Liver (tissue), 9 donors: ENCODE measurements around the gene DSG3. TPM values are rescaled to one million over a fixed set of nuclear protein-coding genes. Genes with fewer than 3 reads are reported as not detected.

Experiments used
- DNase-seq: peaks from one replicate; pipeline ENCODE4 v3.0.0-alpha.2; 2017; ENCODE audit warnings: low spot score
- H3K27ac ChIP-seq, 2 donors: one replicate each; pipeline ENCODE4 v1.7.0; 2013; ENCODE audit warnings: inconsistent platforms in 2 of 2, low read length in 2 of 2, control low read depth in 1 of 2, low read depth in 1 of 2, mild to moderate bottlenecking in 1 of 2
- H3K27me3 ChIP-seq, 4 donors: one replicate each; pipeline versions ENCODE4 v1.6.1 to v1.7.0; 2013; ENCODE audit warnings: low read length in 3 of 4, inconsistent platforms in 1 of 4, mild to moderate bottlenecking in 1 of 4, moderate library complexity in 1 of 4; ENCODE audit not compliant: control insufficient read depth in 4 of 4, insufficient read depth in 4 of 4
- H3K36me3 ChIP-seq, 4 donors: one replicate each; pipeline versions ENCODE4 v1.6.1 to v1.7.0; 2013; ENCODE audit warnings: low read length in 3 of 4, mild to moderate bottlenecking in 3 of 4, low read depth in 1 of 4, moderate library complexity in 1 of 4; ENCODE audit not compliant: control insufficient read depth in 4 of 4, insufficient read depth in 3 of 4
- H3K4me1 ChIP-seq, 4 donors: one replicate each; pipeline versions ENCODE4 v1.6.1 to v1.7.0; 2013; ENCODE audit warnings: low read length in 3 of 4, mild to moderate bottlenecking in 3 of 4, moderate library complexity in 1 of 4; ENCODE audit not compliant: control insufficient read depth in 4 of 4, insufficient read depth in 4 of 4
- H3K4me3 ChIP-seq, 3 donors: one replicate each; pipeline versions ENCODE4 v1.6.1 to v1.7.0; 2013; ENCODE audit warnings: low read length in 3 of 3, control low read depth in 1 of 3, low read depth in 1 of 3, mild to moderate bottlenecking in 1 of 3
- H3K9ac ChIP-seq, 2 donors: one replicate each; pipeline ENCODE4 v1.7.0; 2013; ENCODE audit warnings: low read length in 2 of 2, mild to moderate bottlenecking in 2 of 2, moderate library complexity in 2 of 2, control low read depth in 1 of 2, low read depth in 1 of 2
- H3K9me3 ChIP-seq, 4 donors: one replicate each; pipeline versions ENCODE4 v1.6.1 to v1.7.0; 2013; ENCODE audit warnings: low read length in 3 of 4; ENCODE audit not compliant: control insufficient read depth in 4 of 4
- EGR1 ChIP-seq, 2 donors: IDR thresholded peaks; 2 replicates each; pipeline ENCODE4 v1.6.1; 2016 to 2018; ENCODE audit warnings: antibody characterized with exemption in 2 of 2, low read depth in 2 of 2
- FOXA1 ChIP-seq: IDR thresholded peaks from 2 replicates; pipeline ENCODE4 v1.6.1; 2016; ENCODE audit warnings: antibody characterized with exemption
- FOXA2 ChIP-seq: IDR thresholded peaks from 2 replicates; pipeline ENCODE4 v1.6.1; 2016; ENCODE audit warnings: antibody characterized with exemption
- GABPA ChIP-seq, 2 donors: IDR thresholded peaks in 1 of 2; conservative IDR thresholded peaks in 1 of 2; 2 replicates each; pipeline ENCODE4 v1.6.1; 2016; ENCODE audit warnings: antibody characterized with exemption in 2 of 2, mild to moderate bottlenecking in 1 of 2, moderate library complexity in 1 of 2
- HNF4A ChIP-seq, 2 donors: conservative IDR thresholded peaks; 2 replicates each; pipeline ENCODE4 v1.6.1; 2016; ENCODE audit warnings: antibody characterized with exemption in 2 of 2, mild to moderate bottlenecking in 2 of 2
- HNF4G ChIP-seq: IDR thresholded peaks from 2 replicates; pipeline ENCODE4 v1.6.1; 2016; ENCODE audit warnings: antibody characterized with exemption
- JUND ChIP-seq, 2 donors: IDR thresholded peaks; 2 replicates each; pipeline ENCODE4 v1.6.1; 2016; ENCODE audit warnings: antibody characterized with exemption in 2 of 2
- NR2F2 ChIP-seq: IDR thresholded peaks from 2 replicates; pipeline ENCODE4 v1.6.1; 2016; ENCODE audit warnings: antibody characterized with exemption
- RAD21 ChIP-seq, 2 donors: IDR thresholded peaks; 2 replicates each; pipeline ENCODE4 v1.6.1; 2016; ENCODE audit warnings: antibody characterized with exemption in 2 of 2, mild to moderate bottlenecking in 2 of 2
- RXRA ChIP-seq, 2 donors: IDR thresholded peaks; 2 replicates each; pipeline ENCODE4 v1.6.1; 2017 to 2018; ENCODE audit warnings: antibody characterized with exemption in 2 of 2, mild to moderate bottlenecking in 1 of 2
- SP1 ChIP-seq: IDR thresholded peaks from 2 replicates; pipeline ENCODE4 v1.6.1; 2018; ENCODE audit warnings: antibody characterized with exemption, mild to moderate bottlenecking
- TAF1 ChIP-seq: conservative IDR thresholded peaks from 2 replicates; pipeline ENCODE4 v1.6.1; 2016; ENCODE audit warnings: antibody characterized with exemption, mild to moderate bottlenecking
- YY1 ChIP-seq: IDR thresholded peaks from 2 replicates; pipeline ENCODE4 v1.6.1; 2016; ENCODE audit warnings: antibody characterized with exemption, mild to moderate bottlenecking
- WGBS: extraction: QIAGEN DNeasy Blood & Tissue Kit; methylation state at CpG from one replicate; pipeline ENCODE4 v1.1.7; 2013; 5-methylcytosine and 5-hydroxymethylcytosine counted together
- polyA plus RNA-seq, 2 donors: library from polyadenylated mRNA; stranded (reverse) in 1 of 2; unstranded in 1 of 2; fragments of 200-250 nt in 1 of 2; fragments of >200 nt in 1 of 2; fragmentation: Nextera tagmentation in 1 of 2; extraction: Ambion mirVana in 1 of 2; gene quantifications; one replicate each; pipeline versions ENCODE4 v1.2.1 to v1.2.3, GENCODE V29; 2013 to 2015
- total RNA-seq, 2 donors: library from RNA; depleted of rRNA; stranded (reverse); fragments of >200 nt; gene quantifications; one replicate each; pipeline ENCODE4 v1.2.3, GENCODE V29; 2014
- TF ChIP-seq, protein P1 (sequence below): fragments of 150-350 bp; IDR thresholded peaks from 2 replicates; pipeline ENCODE4 v1.5.1; 2017; ENCODE audit warnings: improper control_type of control experiment, low read depth, low read length; ENCODE audit not compliant: missing input control
- TF ChIP-seq, protein P2 (sequence below): IDR thresholded peaks from 2 replicates; pipeline ENCODE4 v1.6.1; 2016; ENCODE audit warnings: antibody characterized with exemption
- TF ChIP-seq, protein P3 (sequence below): IDR thresholded peaks from 2 replicates; pipeline ENCODE4 v1.6.1; 2016; ENCODE audit warnings: antibody characterized with exemption, mild to moderate bottlenecking
- TF ChIP-seq, protein P4 (sequence below): IDR thresholded peaks from 2 replicates; pipeline ENCODE4 v1.6.1; 2016; ENCODE audit warnings: antibody characterized with exemption
- TF ChIP-seq, protein P5 (sequence below): IDR thresholded peaks from 2 replicates; pipeline ENCODE4 v1.6.1; 2016; ENCODE audit warnings: antibody characterized with exemption
- donor health status: healthy.
- donor health status: healthy.
- donor health status: healthy.
- donor health status: healthy.
- donor health status: healthy.

Gene DSG3
- total and polyA plus RNA-seq, 4 donors, result not detected

DNA sequence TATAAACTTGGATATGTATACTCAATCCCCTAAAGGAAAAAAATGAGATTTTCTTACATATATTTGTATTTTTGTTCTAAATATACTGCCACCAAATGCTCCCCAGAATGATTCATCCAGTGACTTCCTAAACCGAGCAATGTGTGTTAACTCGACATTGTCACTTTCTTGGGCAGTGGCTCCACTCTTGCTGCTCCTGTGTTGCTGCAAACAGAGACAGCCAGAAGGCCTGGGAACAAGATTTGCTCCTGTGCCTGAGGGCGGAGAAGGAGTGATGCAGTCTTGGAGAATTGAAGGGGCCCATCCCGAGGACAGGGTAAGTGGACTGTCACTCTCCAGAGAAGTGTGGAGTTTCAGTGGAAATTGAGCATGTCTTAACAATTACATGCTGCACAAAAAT is 38.3 kb upstream of the DSG3 start:
- WGBS, result 84% methylated on average over 4 of the region's 4 CpGs
- H3K4me3 ChIP-seq, result no peak overlapping the region
- DNase-seq, result no peak
- TF ChIP-seq SP1 (no peak), FOXA2 (no peak), NR2F2 (no peak), EGR1 (IDR thresholded peaks at IDR 0.05; ENCODE audit: low read depth in 2 of 2) (no peak), GABPA (IDR thresholded peaks at IDR 0.05 in 1 of 2, conservative IDR thresholded peaks at IDR 0.05 in 1 of 2) (no peak), HNF4A (conservative IDR thresholded peaks at IDR 0.05) (no peak), RXRA (IDR thresholded peaks at IDR 0.05) (no peak), RAD21 (IDR thresholded peaks at IDR 0.05) (no peak), HNF4G (no peak), YY1 (no peak), TAF1 (no peak), JUND (IDR thresholded peaks at IDR 0.05) (no peak), FOXA1 (no peak)
- TF ChIP-seq, protein P1, sequence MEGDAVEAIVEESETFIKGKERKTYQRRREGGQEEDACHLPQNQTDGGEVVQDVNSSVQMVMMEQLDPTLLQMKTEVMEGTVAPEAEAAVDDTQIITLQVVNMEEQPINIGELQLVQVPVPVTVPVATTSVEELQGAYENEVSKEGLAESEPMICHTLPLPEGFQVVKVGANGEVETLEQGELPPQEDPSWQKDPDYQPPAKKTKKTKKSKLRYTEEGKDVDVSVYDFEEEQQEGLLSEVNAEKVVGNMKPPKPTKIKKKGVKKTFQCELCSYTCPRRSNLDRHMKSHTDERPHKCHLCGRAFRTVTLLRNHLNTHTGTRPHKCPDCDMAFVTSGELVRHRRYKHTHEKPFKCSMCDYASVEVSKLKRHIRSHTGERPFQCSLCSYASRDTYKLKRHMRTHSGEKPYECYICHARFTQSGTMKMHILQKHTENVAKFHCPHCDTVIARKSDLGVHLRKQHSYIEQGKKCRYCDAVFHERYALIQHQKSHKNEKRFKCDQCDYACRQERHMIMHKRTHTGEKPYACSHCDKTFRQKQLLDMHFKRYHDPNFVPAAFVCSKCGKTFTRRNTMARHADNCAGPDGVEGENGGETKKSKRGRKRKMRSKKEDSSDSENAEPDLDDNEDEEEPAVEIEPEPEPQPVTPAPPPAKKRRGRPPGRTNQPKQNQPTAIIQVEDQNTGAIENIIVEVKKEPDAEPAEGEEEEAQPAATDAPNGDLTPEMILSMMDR, result no peak
- TF ChIP-seq, protein P2, sequence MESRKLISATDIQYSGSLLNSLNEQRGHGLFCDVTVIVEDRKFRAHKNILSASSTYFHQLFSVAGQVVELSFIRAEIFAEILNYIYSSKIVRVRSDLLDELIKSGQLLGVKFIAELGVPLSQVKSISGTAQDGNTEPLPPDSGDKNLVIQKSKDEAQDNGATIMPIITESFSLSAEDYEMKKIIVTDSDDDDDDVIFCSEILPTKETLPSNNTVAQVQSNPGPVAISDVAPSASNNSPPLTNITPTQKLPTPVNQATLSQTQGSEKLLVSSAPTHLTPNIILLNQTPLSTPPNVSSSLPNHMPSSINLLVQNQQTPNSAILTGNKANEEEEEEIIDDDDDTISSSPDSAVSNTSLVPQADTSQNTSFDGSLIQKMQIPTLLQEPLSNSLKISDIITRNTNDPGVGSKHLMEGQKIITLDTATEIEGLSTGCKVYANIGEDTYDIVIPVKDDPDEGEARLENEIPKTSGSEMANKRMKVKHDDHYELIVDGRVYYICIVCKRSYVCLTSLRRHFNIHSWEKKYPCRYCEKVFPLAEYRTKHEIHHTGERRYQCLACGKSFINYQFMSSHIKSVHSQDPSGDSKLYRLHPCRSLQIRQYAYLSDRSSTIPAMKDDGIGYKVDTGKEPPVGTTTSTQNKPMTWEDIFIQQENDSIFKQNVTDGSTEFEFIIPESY, result no peak
- TF ChIP-seq, protein P3, sequence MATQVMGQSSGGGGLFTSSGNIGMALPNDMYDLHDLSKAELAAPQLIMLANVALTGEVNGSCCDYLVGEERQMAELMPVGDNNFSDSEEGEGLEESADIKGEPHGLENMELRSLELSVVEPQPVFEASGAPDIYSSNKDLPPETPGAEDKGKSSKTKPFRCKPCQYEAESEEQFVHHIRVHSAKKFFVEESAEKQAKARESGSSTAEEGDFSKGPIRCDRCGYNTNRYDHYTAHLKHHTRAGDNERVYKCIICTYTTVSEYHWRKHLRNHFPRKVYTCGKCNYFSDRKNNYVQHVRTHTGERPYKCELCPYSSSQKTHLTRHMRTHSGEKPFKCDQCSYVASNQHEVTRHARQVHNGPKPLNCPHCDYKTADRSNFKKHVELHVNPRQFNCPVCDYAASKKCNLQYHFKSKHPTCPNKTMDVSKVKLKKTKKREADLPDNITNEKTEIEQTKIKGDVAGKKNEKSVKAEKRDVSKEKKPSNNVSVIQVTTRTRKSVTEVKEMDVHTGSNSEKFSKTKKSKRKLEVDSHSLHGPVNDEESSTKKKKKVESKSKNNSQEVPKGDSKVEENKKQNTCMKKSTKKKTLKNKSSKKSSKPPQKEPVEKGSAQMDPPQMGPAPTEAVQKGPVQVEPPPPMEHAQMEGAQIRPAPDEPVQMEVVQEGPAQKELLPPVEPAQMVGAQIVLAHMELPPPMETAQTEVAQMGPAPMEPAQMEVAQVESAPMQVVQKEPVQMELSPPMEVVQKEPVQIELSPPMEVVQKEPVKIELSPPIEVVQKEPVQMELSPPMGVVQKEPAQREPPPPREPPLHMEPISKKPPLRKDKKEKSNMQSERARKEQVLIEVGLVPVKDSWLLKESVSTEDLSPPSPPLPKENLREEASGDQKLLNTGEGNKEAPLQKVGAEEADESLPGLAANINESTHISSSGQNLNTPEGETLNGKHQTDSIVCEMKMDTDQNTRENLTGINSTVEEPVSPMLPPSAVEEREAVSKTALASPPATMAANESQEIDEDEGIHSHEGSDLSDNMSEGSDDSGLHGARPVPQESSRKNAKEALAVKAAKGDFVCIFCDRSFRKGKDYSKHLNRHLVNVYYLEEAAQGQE, result no peak
- TF ChIP-seq, protein P4, sequence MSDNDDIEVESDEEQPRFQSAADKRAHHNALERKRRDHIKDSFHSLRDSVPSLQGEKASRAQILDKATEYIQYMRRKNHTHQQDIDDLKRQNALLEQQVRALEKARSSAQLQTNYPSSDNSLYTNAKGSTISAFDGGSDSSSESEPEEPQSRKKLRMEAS, result no peak
- TF ChIP-seq, protein P5, sequence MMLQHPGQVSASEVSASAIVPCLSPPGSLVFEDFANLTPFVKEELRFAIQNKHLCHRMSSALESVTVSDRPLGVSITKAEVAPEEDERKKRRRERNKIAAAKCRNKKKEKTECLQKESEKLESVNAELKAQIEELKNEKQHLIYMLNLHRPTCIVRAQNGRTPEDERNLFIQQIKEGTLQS, result no peak
- H3K36me3 ChIP-seq, result no peaks in the 10 kb centered on the region
- no peak overlapping the region for H3K27ac ChIP-seq
- no peaks in the 10 kb centered on the region for H3K9me3 ChIP-seq
- H3K9ac ChIP-seq, result no peak overlapping the region
- H3K4me1 ChIP-seq, result no peaks in the 10 kb centered on the region
- H3K27me3 ChIP-seq, result no peaks in the 10 kb centered on the region
